Stimulated activated naive CD8-positive, alpha-beta T cell treated with anti-CD3 and anti-CD28 coated beads, Interleukin-15, Interleukin-2, amounts not matched to agents 100 ng/mL and 50 ng/mL, for 24 hours (primary cell): ENCODE data around the gene NBPF15.
"Not testable (repeated sequence)": the region's sequence is repeated elsewhere in the genome, so short reads cannot be mapped to it uniquely, and the experiment has no call there.

ENCODE experiments used
- H3K27ac Mint-ChIP-seq: one replicate; pipeline ENCODE4 v1.8.0; 2021; ENCODE audit warnings: mild to moderate bottlenecking, mixed read lengths
- H3K27me3 Mint-ChIP-seq: one replicate; pipeline ENCODE4 v1.8.0; 2021; ENCODE audit warnings: mixed read lengths
- H3K36me3 Mint-ChIP-seq: one replicate; pipeline ENCODE4 v1.8.0; 2021; ENCODE audit warnings: low read depth, mixed read lengths
- H3K4me1 Mint-ChIP-seq: one replicate; pipeline ENCODE4 v1.8.0; 2021; ENCODE audit warnings: low read depth, mixed read lengths
- H3K4me3 Mint-ChIP-seq: one replicate; pipeline ENCODE4 v1.8.0; 2021; ENCODE audit warnings: mild to moderate bottlenecking, mixed read lengths
- H3K9me3 Mint-ChIP-seq: one replicate; pipeline ENCODE4 v1.8.0; 2021; ENCODE audit warnings: mixed read lengths

The NBPF15 gene

DNA sequence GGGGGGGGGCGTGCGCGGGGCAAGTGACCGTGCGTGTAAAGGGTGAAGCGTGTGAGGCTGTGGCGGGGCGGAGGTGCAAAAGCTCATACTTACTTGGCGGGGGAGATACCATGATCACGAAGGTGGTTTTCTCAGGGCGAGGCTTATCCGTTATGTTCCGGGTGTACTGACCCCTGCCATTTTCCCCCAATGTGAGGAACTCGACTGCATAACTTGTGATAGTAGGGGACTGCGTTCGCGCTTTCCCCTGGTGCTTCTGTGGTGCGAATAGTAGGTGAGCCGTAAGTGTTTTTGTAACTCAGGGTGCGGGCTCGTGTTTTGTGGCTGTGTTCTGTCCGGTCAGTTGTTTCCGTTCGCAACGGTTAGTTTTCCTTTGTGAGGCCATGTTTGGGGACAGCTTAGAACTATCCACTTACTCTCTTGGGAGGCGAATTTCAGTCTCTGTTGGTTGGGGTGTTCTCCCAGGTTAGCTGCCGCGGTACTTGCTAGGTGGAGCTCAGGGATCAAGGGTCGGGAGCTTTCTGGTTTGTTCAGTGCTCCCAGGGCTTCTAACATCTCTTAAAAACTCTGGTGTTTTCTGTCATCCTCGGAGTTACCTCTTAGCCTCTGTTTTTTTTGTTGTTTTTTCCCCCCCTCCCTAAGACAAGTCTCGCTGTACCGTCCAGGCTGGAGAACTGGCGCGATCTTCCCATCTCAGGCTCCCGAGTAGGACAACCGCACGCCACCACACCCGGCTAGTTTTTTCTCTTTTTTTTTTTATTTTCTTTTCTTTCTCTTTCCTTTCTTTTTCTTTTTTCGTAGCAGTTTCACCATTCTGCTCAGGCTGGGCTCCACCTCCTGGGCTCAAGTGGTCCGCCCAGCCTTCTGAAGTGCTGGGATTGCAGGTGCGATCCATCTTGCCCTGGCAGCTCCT lies 48.7 kb downstream of the NBPF15 start:
- Mint-ChIP-seq H3K27ac (peak overlapping the region; percentile 99), H3K4me3 (peak overlapping the region; percentile 92), H3K4me1 (peaks cover 12% of the 10 kb centered on the region)
- H3K36me3 Mint-ChIP-seq, H3K27me3 Mint-ChIP-seq, H3K9me3 Mint-ChIP-seq: not testable (repeated sequence)

DNA sequence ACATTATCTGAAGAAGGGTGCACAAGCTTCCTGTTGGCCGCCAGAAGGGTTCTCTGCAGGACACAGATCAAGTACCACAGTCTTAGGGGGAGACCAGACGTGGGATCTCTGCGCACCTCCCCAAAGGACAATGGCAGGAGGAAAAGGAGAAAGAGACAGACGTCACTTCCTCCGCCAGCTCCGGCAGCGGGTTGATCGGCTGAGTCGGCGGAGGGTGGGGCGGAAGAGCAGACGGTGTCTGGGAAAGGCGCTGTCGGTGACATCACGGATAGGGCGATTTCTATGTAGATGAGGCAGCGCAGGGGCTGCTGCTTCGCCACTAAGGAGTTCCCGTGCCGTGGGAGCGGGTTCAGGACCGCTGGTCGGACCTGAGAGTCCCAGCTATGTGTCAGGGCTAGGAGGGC lies 49.4 kb downstream of the NBPF15 start:
- H3K27me3 Mint-ChIP-seq, H3K36me3 Mint-ChIP-seq, H3K9me3 Mint-ChIP-seq: not testable (repeated sequence)
- peaks cover 12% of the 10 kb centered on the region for H3K4me1 Mint-ChIP-seq
- H3K4me3 Mint-ChIP-seq, result peak overlapping the region; percentile 92
- H3K27ac Mint-ChIP-seq, result peak overlapping the region; percentile 99

DNA sequence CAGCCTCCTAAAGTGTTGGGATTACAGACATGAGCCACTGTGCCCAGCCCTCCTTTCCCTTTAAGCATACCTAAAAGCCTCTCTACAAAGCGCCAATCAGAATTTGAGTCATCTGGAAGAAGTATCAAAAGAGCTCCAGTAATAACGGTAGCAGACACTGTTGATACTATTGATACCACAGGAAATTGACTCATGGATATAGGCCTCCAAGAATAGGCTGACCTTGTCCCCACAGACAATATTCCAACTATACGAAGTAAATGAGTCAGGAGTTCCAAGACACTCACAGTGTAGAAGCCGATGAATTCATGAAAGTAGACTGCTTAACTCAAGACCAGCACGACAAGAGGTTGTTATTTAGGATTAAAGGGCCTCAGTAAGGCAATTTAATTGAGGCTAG lies 58.7 kb downstream of the NBPF15 start:
- not testable (repeated sequence) for H3K27ac Mint-ChIP-seq, H3K27me3 Mint-ChIP-seq, H3K4me3 Mint-ChIP-seq, H3K9me3 Mint-ChIP-seq, H3K4me1 Mint-ChIP-seq, H3K36me3 Mint-ChIP-seq

DNA sequence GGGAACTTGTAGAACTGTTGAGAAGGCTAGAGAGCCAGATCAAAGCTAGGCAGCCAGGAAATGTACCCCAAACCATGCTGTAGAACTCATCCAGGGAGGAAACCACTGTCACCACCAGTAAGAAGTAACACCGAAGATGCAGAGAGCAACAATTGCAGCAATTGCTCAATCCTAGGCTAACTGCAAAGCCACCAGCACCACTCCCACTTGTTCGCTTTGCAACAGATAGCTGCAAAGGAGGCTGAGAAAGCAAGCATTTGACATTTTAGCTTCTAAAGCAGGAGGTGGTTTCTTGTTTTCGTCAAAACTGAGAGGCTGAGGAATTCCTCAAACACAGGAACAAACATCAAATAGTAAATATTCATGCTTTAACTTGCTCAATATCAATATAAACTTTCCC lies 89.8 kb downstream of the NBPF15 start:
- not testable (repeated sequence) for H3K9me3 Mint-ChIP-seq, H3K4me3 Mint-ChIP-seq, H3K27ac Mint-ChIP-seq, H3K4me1 Mint-ChIP-seq, H3K27me3 Mint-ChIP-seq, H3K36me3 Mint-ChIP-seq
